ENCODE results near the gene DCTD. TPM values are rescaled to one million over a fixed set of nuclear protein-coding genes. Genes with fewer than 3 reads are reported as not detected.
A peak's percentile ranks its signal among the peaks of the same experiment; 100 is the strongest.

DCTD gene
- total and polyA plus RNA-seq, 4 donors, result 36.9 to 52.9 (median 44.7) TPM

- DNase-seq (ENCODE audit: low spot score), result no peak
- Histone ChIP-seq H3K9ac (ENCODE audit: low read depth in 1 of 2, low read length in 2 of 2) (no peak overlapping the region), H3K9me3 (ENCODE audit: control insufficient read depth in 4 of 4, low read length in 3 of 4) (no peaks in the 10 kb centered on the region), H3K4me1 (ENCODE audit: control insufficient read depth in 4 of 4, insufficient read depth in 4 of 4, low read length in 3 of 4) (peaks cover 1 to 16% (median 10%) of the 10 kb centered on the region in 4 donors), H3K27ac (ENCODE audit: low read depth in 1 of 2, low read length in 2 of 2) (no peak overlapping the region), H3K36me3 (ENCODE audit: control insufficient read depth in 4 of 4, insufficient read depth in 3 of 4, low read depth in 1 of 4, low read length in 3 of 4) (no peaks in the 10 kb centered on the region), H3K4me3 (ENCODE audit: low read depth in 1 of 3, low read length in 3 of 3) (no peak overlapping the region), H3K27me3 (ENCODE audit: control insufficient read depth in 4 of 4, insufficient read depth in 4 of 4, low read length in 3 of 4) (no peaks in the 10 kb centered on the region)
- WGBS, result 87% methylated on average over 1 of the region's 1 CpG
- TF ChIP-seq HNF4A (conservative IDR thresholded peaks at IDR 0.05), result no peak
- TF ChIP-seq TAF1 (conservative IDR thresholded peaks at IDR 0.05), result no peak
- no peak for TF ChIP-seq ZBTB33 (IDR thresholded peaks at IDR 0.05)
- no peak for TF ChIP-seq FOXA1 (IDR thresholded peaks at IDR 0.05)
- TF ChIP-seq HNF4G (IDR thresholded peaks at IDR 0.05), result no peak
- TF ChIP-seq JUND (IDR thresholded peaks at IDR 0.05), result no peak
- no peak for TF ChIP-seq ATF3 (IDR thresholded peaks at IDR 0.05)
- no peak for TF ChIP-seq RAD21 (IDR thresholded peaks at IDR 0.05)
- TF ChIP-seq RXRA (IDR thresholded peaks at IDR 0.05), result no peak
- TF ChIP-seq MAX (IDR thresholded peaks at IDR 0.05), result no peak
- no peak for TF ChIP-seq SP1 (IDR thresholded peaks at IDR 0.05)
- no peak for TF ChIP-seq EGR1 (IDR thresholded peaks at IDR 0.05; ENCODE audit: low read depth in 2 of 2)
- TF ChIP-seq GABPA (IDR thresholded peaks at IDR 0.05 in 1 of 2, conservative IDR thresholded peaks at IDR 0.05 in 1 of 2), result no peak
- TF ChIP-seq, protein P1, sequence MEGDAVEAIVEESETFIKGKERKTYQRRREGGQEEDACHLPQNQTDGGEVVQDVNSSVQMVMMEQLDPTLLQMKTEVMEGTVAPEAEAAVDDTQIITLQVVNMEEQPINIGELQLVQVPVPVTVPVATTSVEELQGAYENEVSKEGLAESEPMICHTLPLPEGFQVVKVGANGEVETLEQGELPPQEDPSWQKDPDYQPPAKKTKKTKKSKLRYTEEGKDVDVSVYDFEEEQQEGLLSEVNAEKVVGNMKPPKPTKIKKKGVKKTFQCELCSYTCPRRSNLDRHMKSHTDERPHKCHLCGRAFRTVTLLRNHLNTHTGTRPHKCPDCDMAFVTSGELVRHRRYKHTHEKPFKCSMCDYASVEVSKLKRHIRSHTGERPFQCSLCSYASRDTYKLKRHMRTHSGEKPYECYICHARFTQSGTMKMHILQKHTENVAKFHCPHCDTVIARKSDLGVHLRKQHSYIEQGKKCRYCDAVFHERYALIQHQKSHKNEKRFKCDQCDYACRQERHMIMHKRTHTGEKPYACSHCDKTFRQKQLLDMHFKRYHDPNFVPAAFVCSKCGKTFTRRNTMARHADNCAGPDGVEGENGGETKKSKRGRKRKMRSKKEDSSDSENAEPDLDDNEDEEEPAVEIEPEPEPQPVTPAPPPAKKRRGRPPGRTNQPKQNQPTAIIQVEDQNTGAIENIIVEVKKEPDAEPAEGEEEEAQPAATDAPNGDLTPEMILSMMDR (IDR thresholded peaks at IDR 0.05; ENCODE audit: low read depth, low read length, missing input control), result no peak
- TF ChIP-seq FOXA2 (IDR thresholded peaks at IDR 0.05), result no peak
- no peak for TF ChIP-seq YY1 (IDR thresholded peaks at IDR 0.05)
- TF ChIP-seq NR2F2 (IDR thresholded peaks at IDR 0.05), result no peak
Observed at GRCh38 chr4:182925855-182926254, 8.7 kb upstream of the DCTD start.

GRCh38 chr4:182925298-182925757 is 8.1 kb upstream of the DCTD start:
- Histone ChIP-seq H3K27ac (ENCODE audit: low read depth in 1 of 2, low read length in 2 of 2) (no peak overlapping the region), H3K4me3 (ENCODE audit: low read depth in 1 of 3, low read length in 3 of 3) (no peak overlapping the region), H3K9ac (ENCODE audit: low read depth in 1 of 2, low read length in 2 of 2) (no peak overlapping the region), H3K9me3 (ENCODE audit: control insufficient read depth in 4 of 4, low read length in 3 of 4) (no peaks in the 10 kb centered on the region), H3K27me3 (ENCODE audit: control insufficient read depth in 4 of 4, insufficient read depth in 4 of 4, low read length in 3 of 4) (no peaks in the 10 kb centered on the region), H3K36me3 (ENCODE audit: control insufficient read depth in 4 of 4, insufficient read depth in 3 of 4, low read depth in 1 of 4, low read length in 3 of 4) (no peaks in the 10 kb centered on the region), H3K4me1 (ENCODE audit: control insufficient read depth in 4 of 4, insufficient read depth in 4 of 4, low read length in 3 of 4) (peaks cover 1 to 16% (median 10%) of the 10 kb centered on the region in 4 donors)
- DNase-seq (ENCODE audit: low spot score), result peak; percentile 54
- WGBS, result 31% methylated on average over 10 of the region's 10 CpGs
- TF ChIP-seq NR2F2 (IDR thresholded peaks at IDR 0.05) (no peak), RAD21 (IDR thresholded peaks at IDR 0.05) (peak; percentile 97 to 98), YY1 (IDR thresholded peaks at IDR 0.05) (peak; percentile 61), FOXA2 (IDR thresholded peaks at IDR 0.05) (no peak), JUND (IDR thresholded peaks at IDR 0.05) (no peak), EGR1 (IDR thresholded peaks at IDR 0.05; ENCODE audit: low read depth in 2 of 2) (no peak), REST (IDR thresholded peaks at IDR 0.05) (no peak), ZBTB33 (IDR thresholded peaks at IDR 0.05) (no peak), HNF4A (conservative IDR thresholded peaks at IDR 0.05) (peak; percentile 30 to 73), SP1 (IDR thresholded peaks at IDR 0.05) (peak; percentile 43), FOXA1 (IDR thresholded peaks at IDR 0.05) (no peak), MAX (IDR thresholded peaks at IDR 0.05) (no peak), RXRA (IDR thresholded peaks at IDR 0.05) (peak in 1 of 2 donors; percentile 56), HNF4G (IDR thresholded peaks at IDR 0.05) (peak; percentile 44)
- TF ChIP-seq, protein P1 (IDR thresholded peaks at IDR 0.05; ENCODE audit: low read depth, low read length, missing input control), result peak; percentile 72

Data from liver (tissue), 9 donors.